Stimulated activated naive B cell treated with anti-CD40 and anti-IgM and Interleukin-4, amounts not matched to agents 10 μg/mL and 1 μg/mL and 100 μg/mL, for 72 hours (primary cell): Measurements from ENCODE around the gene PPT2.
"Not testable (repeated sequence)": the region's sequence is repeated elsewhere in the genome, so short reads cannot be mapped to it uniquely, and the experiment has no call there.

ENCODE experiments used
- ATAC-seq, 2 donors: fragments of 150-1000 bp; cut with Tn5 transposase; replicated peaks; 2 replicates each; pipeline ENCODE4 v1.10.0; 2021; ENCODE audit warnings: moderate library complexity in 1 of 2
- DNase-seq: peaks from one replicate; pipeline ENCODE4 v3.0.0; 2021
- H3K27ac Mint-ChIP-seq: one replicate; pipeline ENCODE4 v1.8.0; 2022; ENCODE audit warnings: mild to moderate bottlenecking, mixed read lengths
- H3K27me3 Mint-ChIP-seq, 2 donors: one replicate each; pipeline ENCODE4 v1.8.0; 2022; ENCODE audit warnings: mixed read lengths in 2 of 2
- H3K36me3 Mint-ChIP-seq, 2 donors: one replicate each; pipeline ENCODE4 v1.8.0; 2022; ENCODE audit warnings: mixed read lengths in 2 of 2, mild to moderate bottlenecking in 1 of 2
- H3K4me1 Mint-ChIP-seq, 2 donors: one replicate each; pipeline ENCODE4 v1.8.0; 2022; ENCODE audit warnings: mixed read lengths in 2 of 2, mild to moderate bottlenecking in 1 of 2
- H3K4me3 Mint-ChIP-seq, 2 donors: one replicate each; pipeline ENCODE4 v1.8.0; 2022; ENCODE audit warnings: mild to moderate bottlenecking in 2 of 2, mixed read lengths in 2 of 2, moderate library complexity in 1 of 2
- H3K9me3 Mint-ChIP-seq, 2 donors: one replicate each; pipeline ENCODE4 v1.8.0; 2022; ENCODE audit warnings: mixed read lengths in 2 of 2, mild to moderate bottlenecking in 1 of 2

Gene PPT2

GRCh38 chr6:32190054-32190851 lies 36.3 kb downstream of the PPT2 start, which contains the start of gene PBX2:
Gene PBX2, minus strand, starts transcription at chr6:32190202. Its CDS starts 287 bp downstream, at chr6:32189915.
- ATAC-seq: peak; percentile 72 to 78

GRCh38 chr6:32190911-32191677 lies 37.2 kb downstream of the PPT2 start:
- H3K4me1 Mint-ChIP-seq: peaks cover 54 to 78% of the 10 kb centered on the region in 2 donors
- DNase-seq (no peak), ATAC-seq (no peak)
- no peaks in the 10 kb centered on the region for H3K9me3 Mint-ChIP-seq
- H3K27ac Mint-ChIP-seq: peak overlapping the region; percentile 97
- H3K4me3 Mint-ChIP-seq: peak overlapping the region; percentile 95 to 98
- H3K27me3 Mint-ChIP-seq: no peaks in the 10 kb centered on the region
- H3K36me3 Mint-ChIP-seq: peaks cover 35 to 52% of the 10 kb centered on the region in 2 donors

More at GRCh38 chr6:32190054-32190851, 36.3 kb downstream of the PPT2 start, which contains the start of gene PBX2:
- Mint-ChIP-seq H3K27ac (peak within 1 kb of the TSS; percentile 97), H3K27me3 (no peaks in the 10 kb centered on the region), H3K4me1 (peaks cover 58 to 84% of the 10 kb centered on the region in 2 donors), H3K4me3 (peak within 1 kb of the TSS; percentile 95 to 98), H3K9me3 (no peaks in the 10 kb centered on the region), H3K36me3 (peaks cover 42 to 60% of the 10 kb centered on the region in 2 donors)
- peak; percentile 82 for DNase-seq

GRCh38 chr6:32191696-32192607 lies 38.0 kb downstream of the PPT2 start:
- H3K27me3 Mint-ChIP-seq: no peaks in the 10 kb centered on the region
- H3K27ac Mint-ChIP-seq: peak overlapping the region; percentile 97
- H3K36me3 Mint-ChIP-seq: peaks cover 28 to 44% of the 10 kb centered on the region in 2 donors
- H3K4me3 Mint-ChIP-seq: peak overlapping the region; percentile 95 to 98
- no peaks in the 10 kb centered on the region for H3K9me3 Mint-ChIP-seq
- ATAC-seq (no peak), DNase-seq (no peak)
- peaks cover 49 to 75% of the 10 kb centered on the region in 2 donors for H3K4me1 Mint-ChIP-seq

GRCh38 chr6:32192608-32193039 lies 38.7 kb downstream of the PPT2 start, which contains the start of gene GPSM3:
Gene GPSM3, minus strand, starts transcription at chr6:32192643. Its CDS starts 130 bp downstream, at chr6:32192513.
- H3K4me1 Mint-ChIP-seq: peaks cover 46 to 73% of the 10 kb centered on the region in 2 donors
- no peaks in the 10 kb centered on the region for H3K9me3 Mint-ChIP-seq
- H3K4me3 Mint-ChIP-seq: peak within 1 kb of the TSS; percentile 95 to 98
- no peak for ATAC-seq
- DNase-seq: peak; percentile 41
- no peaks in the 10 kb centered on the region for H3K27me3 Mint-ChIP-seq
- peaks cover 22 to 37% of the 10 kb centered on the region in 2 donors for H3K36me3 Mint-ChIP-seq
- H3K27ac Mint-ChIP-seq: peak within 1 kb of the TSS; percentile 97

- H3K4me3 Mint-ChIP-seq: peak overlapping the region; percentile 95 to 98
- not testable (repeated sequence) for DNase-seq, H3K9me3 Mint-ChIP-seq, H3K27me3 Mint-ChIP-seq, ATAC-seq
- peaks cover 45 to 70% of the 10 kb centered on the region in 2 donors for H3K4me1 Mint-ChIP-seq
- peaks cover 20 to 35% of the 10 kb centered on the region in 2 donors for H3K36me3 Mint-ChIP-seq
- peak overlapping the region; percentile 97 for H3K27ac Mint-ChIP-seq
These were observed 39.2 kb downstream of the PPT2 start for GRCh38 chr6:32193096-32193495.

- peaks cover 38 to 58% of the 10 kb centered on the region in 2 donors for H3K4me1 Mint-ChIP-seq
- H3K27ac Mint-ChIP-seq: peak overlapping the region; percentile 99
- no peaks in the 10 kb centered on the region for H3K9me3 Mint-ChIP-seq
- peaks cover 14 to 24% of the 10 kb centered on the region in 2 donors for H3K36me3 Mint-ChIP-seq
- ATAC-seq: no peak
- H3K4me3 Mint-ChIP-seq: peak overlapping the region in 1 of 2 donors; percentile 94
- H3K27me3 Mint-ChIP-seq: no peaks in the 10 kb centered on the region
- DNase-seq: no peak
These were observed 40.4 kb downstream of the PPT2 start for GRCh38 chr6:32194388-32194787.

- Mint-ChIP-seq H3K27ac (peak overlapping the region; percentile 99), H3K36me3 (peaks cover 13 to 23% of the 10 kb centered on the region in 2 donors), H3K4me1 (peaks cover 38 to 58% of the 10 kb centered on the region in 2 donors), H3K4me3 (peak overlapping the region; percentile 94), H3K9me3 (no peaks in the 10 kb centered on the region), H3K27me3 (no peaks in the 10 kb centered on the region)
- no peak for DNase-seq
- ATAC-seq: no peak
These were observed 41.1 kb downstream of the PPT2 start for GRCh38 chr6:32194825-32195651.

- H3K9me3 Mint-ChIP-seq: no peaks in the 10 kb centered on the region
- H3K36me3 Mint-ChIP-seq: peaks cover 13 to 19% of the 10 kb centered on the region in 2 donors
- peak overlapping the region; percentile 99 for H3K27ac Mint-ChIP-seq
- ATAC-seq (peak in 1 of 2 donors; percentile 78), DNase-seq (peak; percentile 100)
- peaks cover 38 to 53% of the 10 kb centered on the region in 2 donors for H3K4me1 Mint-ChIP-seq
- no peaks in the 10 kb centered on the region for H3K27me3 Mint-ChIP-seq
- H3K4me3 Mint-ChIP-seq: peak overlapping the region; percentile 94
These were observed 41.6 kb downstream of the PPT2 start for GRCh38 chr6:32195652-32195901.

- Mint-ChIP-seq H3K27me3 (no peaks in the 10 kb centered on the region), H3K27ac (peak overlapping the region; percentile 99), H3K9me3 (no peaks in the 10 kb centered on the region), H3K36me3 (peaks cover 12 to 16% of the 10 kb centered on the region in 2 donors), H3K4me1 (peaks cover 35 to 48% of the 10 kb centered on the region in 2 donors), H3K4me3 (peak overlapping the region; percentile 94)
- DNase-seq (peak; percentile 85), ATAC-seq (peak; percentile 86 to 88)
These were observed 42.2 kb downstream of the PPT2 start for GRCh38 chr6:32195902-32196681.

- Mint-ChIP-seq H3K27me3 (no peaks in the 10 kb centered on the region), H3K9me3 (no peaks in the 10 kb centered on the region), H3K4me3 (peak overlapping the region; percentile 94), H3K4me1 (peaks cover 27 to 39% of the 10 kb centered on the region in 2 donors), H3K36me3 (peaks cover 3 to 8% of the 10 kb centered on the region in 2 donors), H3K27ac (peak overlapping the region; percentile 99)
- no peak for ATAC-seq
- DNase-seq: no peak
These were observed 43.0 kb downstream of the PPT2 start for GRCh38 chr6:32196682-32197616.

GRCh38 chr6:32198345-32198696 lies 44.4 kb downstream of the PPT2 start:
- peaks cover 22 to 27% of the 10 kb centered on the region in 2 donors for H3K4me1 Mint-ChIP-seq
- no peaks in the 10 kb centered on the region for H3K36me3 Mint-ChIP-seq
- DNase-seq (no peak), ATAC-seq (no peak)
- H3K9me3 Mint-ChIP-seq: no peaks in the 10 kb centered on the region
- H3K27ac Mint-ChIP-seq: no peak overlapping the region
- H3K4me3 Mint-ChIP-seq: no peak overlapping the region
- H3K27me3 Mint-ChIP-seq: no peaks in the 10 kb centered on the region

GRCh38 chr6:32198866-32199265 lies 44.9 kb downstream of the PPT2 start:
- H3K4me3 Mint-ChIP-seq: no peak overlapping the region
- no peaks in the 10 kb centered on the region for H3K27me3 Mint-ChIP-seq
- H3K27ac Mint-ChIP-seq: peak overlapping the region; percentile 9
- no peaks in the 10 kb centered on the region for H3K36me3 Mint-ChIP-seq
- ATAC-seq (no peak), DNase-seq (no peak)
- H3K4me1 Mint-ChIP-seq: peaks cover 18 to 21% of the 10 kb centered on the region in 2 donors
- no peaks in the 10 kb centered on the region for H3K9me3 Mint-ChIP-seq
